Limb (tissue), 2 donors: ENCODE data around the gene ENTPD8.
A peak's percentile ranks its signal among the peaks of the same experiment; 100 is the strongest.

ENCODE experiments used
- DNase-seq, 2 donors: peaks; one replicate each; pipeline ENCODE4 v3.0.0-alpha.2; 2016; ENCODE audit errors: extremely low spot score in 2 of 2

The ENTPD8 gene

DNA sequence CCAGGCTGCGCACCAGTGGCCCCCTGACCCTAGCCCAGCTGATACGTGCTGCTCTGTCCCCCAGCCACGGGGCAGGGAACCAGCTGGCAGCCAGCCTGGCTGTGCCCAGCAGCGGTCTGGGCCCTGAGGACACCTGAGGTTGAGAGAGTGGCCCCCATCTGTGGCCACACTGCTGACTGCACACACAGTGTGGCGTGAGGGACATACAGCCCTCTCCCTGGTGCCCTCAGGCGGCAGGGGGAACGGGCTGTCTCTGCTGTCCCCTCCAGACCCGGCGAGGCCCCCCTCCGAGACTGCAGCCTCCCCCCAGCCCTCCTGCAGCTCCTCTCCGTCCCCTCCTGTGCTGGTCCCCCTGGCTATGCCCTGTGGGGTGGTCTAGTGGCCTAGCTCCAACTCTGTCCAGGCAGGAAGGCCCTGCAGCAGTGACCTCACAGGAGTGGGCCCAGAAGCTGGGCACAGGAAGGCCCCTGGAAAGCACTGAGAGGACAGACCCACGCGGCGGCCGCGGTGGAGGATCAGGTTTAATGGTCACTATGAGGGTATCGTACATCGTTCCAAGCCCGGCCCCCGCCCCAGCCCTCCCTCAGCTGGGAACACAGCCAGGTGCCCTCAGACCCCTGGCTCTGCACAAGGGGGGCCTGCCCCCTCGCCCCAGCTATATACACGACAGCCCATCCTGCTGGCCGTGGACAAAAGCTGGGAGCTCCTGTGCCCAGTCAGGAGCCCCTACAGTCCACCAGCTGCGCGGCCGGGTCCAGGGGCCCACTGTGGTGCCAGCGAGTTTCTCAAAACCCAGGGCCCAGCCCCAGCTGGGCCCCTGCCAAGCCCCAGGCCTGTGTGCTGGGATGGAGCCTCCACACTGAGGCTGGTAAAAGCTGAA is 6.8 kb upstream of the ENTPD8 start:
- DNase-seq = no peak

- no peak for DNase-seq
Measured at GRCh38 chr9:137446851-137447471, 5.8 kb upstream of the ENTPD8 start.

DNA sequence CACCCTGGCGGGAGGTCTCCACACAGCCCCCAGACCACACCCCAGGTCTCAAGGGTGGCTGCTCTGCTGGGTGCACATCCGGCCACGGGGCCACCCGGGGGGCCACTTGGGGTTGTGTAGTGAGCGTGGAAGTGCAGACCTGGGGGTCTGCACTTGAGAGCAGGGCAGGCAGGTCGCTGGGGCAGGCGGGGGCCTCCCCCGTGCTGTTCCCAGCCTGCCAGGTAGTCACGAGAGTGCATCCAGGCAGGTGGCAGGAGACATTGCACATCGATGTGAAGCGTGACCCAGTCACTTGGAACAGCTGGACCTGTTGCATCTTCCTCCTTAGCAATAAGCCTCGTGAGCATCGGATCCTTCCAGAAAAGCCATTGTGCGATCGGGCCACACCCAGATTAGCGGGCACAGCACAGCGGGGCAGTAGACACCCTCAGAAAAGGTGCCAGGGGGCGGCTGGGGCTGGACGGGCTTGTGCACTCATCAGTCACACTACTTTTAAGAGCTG is 4.8 kb upstream of the ENTPD8 start:
- no peak for DNase-seq

- peak in 1 of 2 donors; percentile 81 for DNase-seq
Measured at GRCh38 chr9:137445275-137445807, 4.2 kb upstream of the ENTPD8 start.

DNA sequence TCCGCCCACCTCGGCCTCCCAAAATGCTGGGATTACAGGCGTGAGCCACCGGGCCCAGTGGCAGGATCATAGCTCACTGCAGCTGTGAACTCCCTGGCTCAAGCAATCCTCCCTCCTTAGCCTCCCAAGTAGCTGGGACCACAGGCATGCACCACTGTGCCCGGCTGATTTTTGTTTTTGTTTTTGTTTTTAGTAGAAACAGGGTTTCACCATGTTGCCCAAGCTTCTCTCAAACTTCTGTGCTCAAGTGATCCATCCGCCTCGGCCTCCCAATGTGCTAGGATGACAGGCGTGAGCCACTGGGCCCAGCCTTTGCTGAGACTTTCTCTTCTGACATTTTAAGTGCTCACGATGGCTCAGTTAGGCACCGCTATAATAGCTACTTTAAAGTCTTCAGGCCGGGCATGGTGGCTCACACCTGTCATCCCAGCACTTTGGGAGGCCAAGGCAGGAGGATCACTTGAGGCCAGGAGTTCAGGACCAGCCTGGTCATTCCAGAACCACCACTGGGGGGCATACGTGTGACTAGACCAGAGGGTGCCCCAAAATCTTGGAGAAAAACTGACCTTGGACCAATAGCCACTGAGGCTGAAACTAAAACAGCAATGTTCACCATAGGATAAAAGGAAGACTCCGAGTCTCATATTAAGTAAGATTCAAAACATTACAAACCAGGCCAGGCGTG is 3.1 kb upstream of the ENTPD8 start:
- DNase-seq = no peak

GRCh38 chr9:137441935-137442321 is 771 bp upstream of the ENTPD8 start:
- no peak for DNase-seq

DNA sequence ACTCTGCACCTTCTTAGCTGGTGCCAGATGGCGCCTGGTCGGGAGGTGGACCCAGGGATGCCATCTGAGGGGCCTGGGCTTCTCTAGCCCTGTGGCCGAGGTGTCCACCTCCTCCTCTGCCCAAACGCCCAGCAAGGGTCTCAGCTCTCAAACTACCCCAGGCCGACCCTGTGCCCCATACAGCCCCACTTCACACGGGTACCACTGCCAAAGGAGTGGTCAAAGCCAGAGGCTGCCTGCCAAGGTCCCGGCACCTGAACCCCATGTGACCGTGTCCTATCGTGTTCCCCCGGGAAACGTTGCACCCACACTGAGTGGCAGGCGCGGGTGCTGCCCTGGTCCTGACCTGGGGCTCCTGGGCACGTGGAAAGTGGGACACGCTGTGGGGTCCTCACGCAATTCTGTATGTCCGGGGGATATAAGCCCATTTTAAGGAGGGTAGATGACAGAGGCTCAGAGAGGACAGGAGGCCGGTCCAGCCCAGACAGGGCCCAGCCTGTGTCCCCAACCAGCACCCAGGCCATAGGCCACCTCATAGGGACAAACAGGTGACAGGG is 1.9 kb downstream of the ENTPD8 start:
- no peak for DNase-seq

- DNase-seq = no peak
Measured at GRCh38 chr9:137438591-137439157, 2.5 kb downstream of the ENTPD8 start.

DNA sequence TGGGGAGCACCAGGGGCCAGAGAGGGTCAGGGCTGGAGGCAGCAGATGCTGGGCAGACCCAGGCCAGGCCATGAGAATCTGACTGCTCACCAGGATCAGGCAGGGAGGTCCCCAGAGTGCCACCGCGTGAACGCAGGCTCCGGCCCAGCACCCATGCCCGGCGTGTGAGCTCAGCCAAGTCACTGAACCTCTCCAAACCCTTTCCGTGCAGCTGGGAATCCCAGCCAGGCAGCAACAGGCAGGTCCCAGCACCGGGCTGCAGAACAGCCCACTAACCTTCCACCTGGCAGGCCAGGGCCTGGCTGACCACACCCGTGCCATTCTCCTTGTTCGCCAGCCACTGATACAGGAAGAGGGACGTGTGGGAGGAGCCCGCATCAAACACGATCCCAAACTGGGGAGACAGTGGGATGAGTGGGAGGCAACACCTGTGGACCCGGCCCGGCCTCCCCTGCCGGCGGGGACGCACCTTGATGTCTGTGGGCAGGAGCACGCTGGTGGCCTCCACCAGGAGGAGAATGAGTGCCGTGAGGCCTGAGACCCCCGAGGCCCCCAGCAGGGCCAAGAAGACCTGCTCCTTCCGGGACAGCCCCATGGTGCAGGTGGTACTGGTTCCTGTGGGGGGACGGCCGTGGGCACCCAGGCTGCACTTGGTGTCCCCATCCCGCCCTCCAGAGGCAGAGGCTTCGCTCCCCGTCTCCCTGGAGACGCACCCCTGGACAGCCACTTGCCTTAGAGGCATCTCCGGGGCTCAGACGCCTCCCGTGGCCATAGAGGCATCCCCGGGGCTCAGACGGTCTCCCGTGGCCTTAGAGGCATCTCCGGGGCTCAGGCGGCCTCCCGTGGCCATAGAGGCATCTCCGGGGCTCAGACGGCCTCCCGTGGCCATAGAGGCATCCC is 3.2 kb downstream of the ENTPD8 start:
- DNase-seq = no peak

- DNase-seq = no peak
Measured at GRCh38 chr9:137436761-137437600, 4.2 kb downstream of the ENTPD8 start.

GRCh38 chr9:137435980-137436760 is 5.0 kb downstream of the ENTPD8 start:
- no peak for DNase-seq

DNA sequence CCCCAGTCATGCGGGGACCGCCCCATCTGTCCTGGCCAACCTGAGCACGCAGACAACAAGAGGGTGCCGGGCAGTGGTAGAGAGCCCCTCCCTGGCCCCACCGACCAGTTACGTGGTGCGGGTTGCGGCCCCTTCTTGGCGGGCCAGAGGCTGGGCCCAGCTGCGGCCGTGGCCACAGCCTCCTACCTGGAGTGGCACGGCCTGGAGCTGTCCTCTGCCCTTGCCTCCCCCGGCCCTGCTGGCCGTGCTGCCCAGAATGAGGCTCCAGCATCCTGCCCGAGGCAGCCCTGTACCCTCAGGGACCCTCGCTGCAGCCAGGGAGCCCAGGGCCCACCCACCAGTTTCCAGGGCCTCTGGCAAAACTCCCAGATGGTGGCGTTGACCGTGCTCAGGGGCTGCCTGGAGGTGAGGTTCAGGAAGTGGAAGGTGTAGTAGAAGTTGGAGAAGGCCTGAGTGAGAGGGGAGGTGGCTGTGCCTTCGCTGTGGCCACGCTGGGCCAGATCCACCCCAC is 5.7 kb downstream of the ENTPD8 start:
- no peak for DNase-seq

DNA sequence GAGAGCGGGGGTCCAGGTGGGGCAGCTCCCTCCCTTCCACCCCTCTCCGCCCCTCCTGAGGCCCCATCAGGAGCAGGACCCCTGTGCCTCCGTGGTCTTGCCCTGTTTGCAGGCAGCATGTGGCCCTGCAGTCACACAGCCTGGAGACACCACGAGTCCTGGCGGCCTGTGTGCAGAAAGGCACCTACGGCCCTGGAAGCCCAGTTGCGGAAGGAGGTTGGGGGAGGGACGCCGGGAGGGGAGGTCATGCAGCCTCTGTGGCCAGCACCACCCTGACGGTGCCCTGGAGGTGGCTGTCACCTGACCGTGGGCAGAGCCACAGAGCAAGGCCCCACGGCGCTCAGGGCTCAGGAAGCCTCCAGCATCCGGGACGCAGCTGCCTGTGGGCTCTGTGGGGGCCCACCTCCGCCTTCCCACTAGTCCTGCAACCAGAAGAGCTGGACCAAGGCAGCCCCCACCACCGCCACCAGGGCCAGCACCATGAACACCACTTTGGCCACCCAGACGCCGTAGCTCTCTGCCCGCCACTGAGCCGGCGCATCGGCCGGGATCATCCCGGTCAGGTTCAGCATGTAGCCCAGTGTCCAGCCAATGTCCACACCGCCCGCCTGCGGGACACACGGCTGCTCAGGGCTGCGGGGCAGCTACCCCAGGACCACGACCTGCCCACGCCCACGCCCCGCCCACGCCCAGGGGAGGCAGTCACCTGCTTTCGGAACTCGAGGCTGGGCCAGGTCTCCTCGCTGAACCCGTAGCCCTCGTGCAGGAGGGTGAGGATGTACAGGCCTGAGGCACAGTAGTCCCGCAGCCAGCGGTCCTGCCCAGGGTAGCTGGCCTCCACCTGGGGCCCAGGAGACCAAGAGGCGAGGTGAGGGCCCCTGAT is 6.4 kb downstream of the ENTPD8 start:
- DNase-seq = no peak

DNA sequence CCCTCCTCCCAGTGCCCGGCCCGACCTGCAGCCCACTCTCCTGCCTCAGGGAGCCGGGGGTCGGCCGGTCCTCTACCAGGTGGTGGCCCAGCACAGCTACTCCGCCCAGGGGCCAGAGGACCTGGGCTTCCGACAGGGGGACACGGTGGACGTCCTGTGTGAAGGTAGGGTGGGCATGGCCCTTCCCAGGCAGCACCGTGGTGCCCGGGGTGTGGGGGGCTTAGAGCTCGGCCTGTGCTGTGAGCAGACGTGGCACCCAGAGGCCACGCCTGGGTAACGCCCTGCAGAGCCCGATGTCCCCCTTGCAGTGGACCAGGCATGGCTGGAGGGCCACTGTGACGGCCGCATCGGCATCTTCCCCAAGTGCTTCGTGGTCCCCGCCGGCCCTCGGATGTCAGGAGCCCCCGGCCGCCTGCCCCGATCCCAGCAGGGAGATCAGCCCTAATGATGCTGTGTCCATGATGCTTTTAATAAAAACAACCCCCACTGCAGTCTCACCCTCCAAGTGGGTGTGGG is 7.2 kb downstream of the ENTPD8 start:
- DNase-seq = no peak

GRCh38 chr9:137433349-137433915 is 7.7 kb downstream of the ENTPD8 start:
- no peak for DNase-seq

DNA sequence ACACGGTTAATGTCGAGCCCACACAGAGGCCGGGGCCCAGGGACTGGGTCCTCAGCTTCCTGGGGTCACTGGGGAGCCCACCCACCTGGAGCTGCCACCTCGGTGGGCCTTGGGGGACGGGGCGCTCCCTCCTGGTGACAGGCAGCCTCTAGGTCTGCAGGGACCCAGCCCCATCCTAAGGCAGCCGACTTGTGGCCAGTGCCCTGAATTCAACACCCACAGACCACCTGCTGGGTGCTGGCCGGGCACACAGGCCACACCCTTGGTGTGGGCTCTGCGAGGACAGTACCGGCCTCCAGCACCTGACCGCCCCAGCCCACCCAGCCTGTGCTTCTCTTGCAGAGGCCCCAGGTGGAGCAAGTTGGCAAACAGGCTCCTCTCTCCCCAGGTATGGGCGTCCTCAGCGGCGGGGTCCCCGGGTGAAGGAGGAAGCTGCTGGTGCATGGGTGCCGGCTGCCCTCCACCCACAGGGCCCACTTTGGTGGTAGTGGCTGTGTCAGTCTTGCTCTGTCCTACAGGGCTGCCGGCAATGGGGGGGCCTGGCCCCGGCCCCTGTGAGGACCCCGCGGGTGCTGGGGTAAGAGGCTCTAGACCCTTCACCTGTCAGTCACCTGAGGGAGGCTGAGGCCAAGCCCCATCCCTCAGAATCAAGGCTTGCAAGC is 8.3 kb downstream of the ENTPD8 start:
- DNase-seq = no peak
